Daoy (cell line): ENCODE measurements around the gene CPB1. TPM values are rescaled to one million over a fixed set of nuclear protein-coding genes. Genes with fewer than 3 reads are reported as not detected.
A peak's percentile ranks its signal among the peaks of the same experiment; 100 is the strongest.

Experiments
- DNase-seq: peaks from one replicate; pipeline ENCODE4 v3.0.0-alpha.2; 2015; ENCODE audit warnings: low read depth
- total RNA-seq: library from RNA; depleted of rRNA; stranded (reverse); fragments of >200 nt; shearing (Covaris generic); gene quantifications from 2 replicates; pipeline ENCODE4 v1.2.3, GENCODE V29; 2014

The CPB1 gene
- total RNA-seq, 1 experiment from 2014 or later = not detected

- DNase-seq = no peak
Measured at GRCh38 chr3:148829926-148830325, 2.3 kb downstream of the CPB1 start.

DNA sequence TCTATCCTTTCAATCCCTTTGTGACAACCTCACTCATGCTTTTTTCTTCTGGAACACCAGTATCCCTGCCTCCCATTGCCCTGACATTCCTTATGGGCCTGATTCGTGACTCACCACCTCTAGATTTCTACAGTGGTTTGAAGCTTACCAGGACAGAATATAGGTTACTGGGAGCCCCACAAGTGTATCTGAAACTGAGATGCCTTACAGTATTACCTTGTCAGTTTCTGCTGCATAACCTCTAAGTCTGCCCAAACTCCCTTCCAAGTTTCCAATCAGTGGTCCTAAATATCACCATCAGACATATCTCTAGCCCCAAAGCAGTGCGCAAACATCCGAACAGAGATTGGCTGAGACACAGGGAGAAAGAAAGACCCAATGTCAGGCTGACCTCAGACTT, 5.6 kb downstream of the CPB1 start:
- DNase-seq = no peak

GRCh38 chr3:148839805-148840204, 12.2 kb downstream of the CPB1 start:
- no peak for DNase-seq

GRCh38 chr3:148840451-148840850, 12.8 kb downstream of the CPB1 start:
- no peak for DNase-seq

DNA sequence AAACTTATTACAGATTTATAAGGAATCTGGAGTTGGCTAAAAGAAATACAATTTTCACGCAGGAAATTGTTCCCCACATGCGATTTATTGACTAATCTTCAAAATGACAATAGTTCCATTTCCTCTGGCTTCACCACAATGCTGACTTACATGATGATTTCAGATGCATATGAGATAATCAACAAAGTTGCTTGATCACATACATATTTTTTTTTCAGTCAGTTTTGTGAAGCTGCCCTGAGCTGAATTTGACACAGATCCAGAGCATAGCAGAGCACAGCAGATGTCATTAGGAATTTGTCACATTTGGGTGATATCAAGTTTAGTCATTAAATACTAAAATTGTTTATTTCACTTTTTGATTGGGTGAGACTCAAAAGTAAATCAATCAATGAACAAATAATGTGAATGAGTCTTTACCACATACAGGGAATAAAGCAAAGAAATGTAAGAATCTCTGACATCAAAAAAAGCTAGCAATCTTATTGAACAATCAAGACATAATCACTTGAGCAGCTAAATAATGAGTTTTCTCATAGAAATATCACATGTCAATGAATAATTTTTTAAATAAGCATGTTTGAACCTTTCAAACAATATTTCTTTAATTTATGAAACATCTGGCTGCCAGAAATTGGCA, 18.3 kb downstream of the CPB1 start:
- DNase-seq = no peak

- no peak for DNase-seq
Measured at GRCh38 chr3:148847351-148847750, 19.7 kb downstream of the CPB1 start.

GRCh38 chr3:148848410-148848809, 20.8 kb downstream of the CPB1 start:
- DNase-seq = no peak

DNA sequence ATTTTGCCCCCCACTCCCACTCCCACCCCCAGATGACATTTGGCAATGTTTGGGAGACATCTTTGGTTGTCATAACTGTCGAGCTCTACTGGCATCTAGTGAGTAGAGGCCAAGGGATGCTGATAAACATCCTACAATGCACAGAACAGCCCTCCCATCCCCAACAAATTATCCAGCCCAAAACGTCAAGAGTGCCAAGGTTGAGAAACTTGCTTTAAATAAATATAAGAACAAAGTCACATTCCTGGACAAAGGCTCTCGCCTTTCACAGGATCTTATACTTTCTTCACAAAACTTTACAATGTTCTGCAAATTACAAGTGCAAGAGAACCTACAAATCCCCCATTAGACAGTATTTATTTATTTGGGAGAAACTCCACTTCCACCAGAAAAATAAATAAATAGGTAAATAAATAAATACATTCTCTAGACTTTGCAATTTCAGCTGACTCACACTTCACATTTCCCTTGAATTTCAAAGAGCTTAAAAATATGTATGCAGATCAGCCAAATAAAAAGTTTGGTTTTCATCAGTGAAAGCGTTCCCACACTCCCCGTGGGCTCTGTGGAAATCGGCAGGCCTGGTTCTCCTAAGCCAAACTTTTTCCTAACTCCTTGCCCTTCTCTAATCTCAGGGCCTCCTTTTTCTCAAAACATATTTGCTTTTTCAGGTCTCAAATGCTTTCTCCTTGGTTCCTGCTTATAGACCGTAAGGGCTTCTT, 24.8 kb downstream of the CPB1 start:
- no peak for DNase-seq

GRCh38 chr3:148853076-148853475, 25.5 kb downstream of the CPB1 start:
- DNase-seq = no peak

DNA sequence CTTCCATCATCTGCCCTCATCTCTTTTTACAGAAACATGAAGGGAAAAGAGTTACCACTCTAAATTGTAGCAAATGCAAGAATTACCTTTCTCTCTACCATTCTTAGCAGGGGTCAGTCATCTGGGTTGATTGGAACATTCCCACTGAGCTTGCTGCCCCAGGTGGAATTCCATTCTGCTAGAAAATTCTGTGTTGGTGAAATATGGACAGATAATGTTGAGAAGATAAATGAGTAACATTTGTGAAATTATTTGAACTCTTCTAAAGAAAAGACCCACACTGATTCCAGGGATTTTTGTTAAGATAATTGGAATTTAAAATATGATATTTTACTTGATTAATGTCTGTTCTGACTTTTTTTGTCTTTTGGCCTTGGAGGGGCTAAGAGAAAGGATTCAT, 26.4 kb downstream of the CPB1 start:
- no peak for DNase-seq

- no peak for DNase-seq
Measured at GRCh38 chr3:148856384-148856783, 28.8 kb downstream of the CPB1 start.

DNA sequence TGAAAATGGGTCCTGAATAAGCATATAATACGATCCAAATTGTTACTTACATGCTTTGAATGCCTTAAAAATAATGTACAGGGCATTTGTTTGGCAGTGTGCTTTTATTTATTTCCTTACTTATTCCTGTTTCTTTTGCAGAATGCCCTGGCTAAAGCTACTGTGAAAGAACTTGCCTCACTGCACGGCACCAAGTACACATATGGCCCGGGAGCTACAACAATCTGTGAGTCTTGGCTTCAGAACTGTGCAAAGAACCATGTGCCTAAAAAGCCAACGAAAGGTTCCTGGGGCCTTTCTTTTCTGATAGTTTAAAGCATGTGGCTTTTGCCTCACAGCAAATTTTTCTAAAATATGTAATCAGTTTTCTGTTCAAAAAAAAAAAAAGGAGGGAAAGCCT, 29.7 kb downstream of the CPB1 start:
- no peak for DNase-seq

- peak; percentile 50 for DNase-seq
Measured at GRCh38 chr3:148861277-148861869, 33.8 kb downstream of the CPB1 start.

DNA sequence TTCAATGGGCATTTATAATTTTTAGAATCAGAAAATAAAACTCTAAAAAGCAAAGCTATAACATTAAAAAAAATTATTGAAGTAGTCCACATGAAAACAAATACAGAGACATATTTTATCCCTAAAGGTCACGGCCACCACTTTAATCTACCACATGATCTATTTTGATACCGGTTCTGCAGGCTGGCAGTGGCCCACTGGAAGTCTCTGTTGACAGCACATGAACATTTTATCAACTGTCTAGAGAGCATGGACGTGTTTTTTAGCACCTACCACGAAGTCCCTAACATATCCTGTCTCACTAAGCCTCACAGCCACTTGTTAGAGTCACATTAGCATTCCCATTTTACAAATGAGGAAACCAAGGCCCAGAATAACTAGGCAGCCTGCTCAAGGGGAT, 35.7 kb downstream of the CPB1 start:
- DNase-seq = no peak

- DNase-seq = no peak
Measured at GRCh38 chr3:148863814-148864213, 36.2 kb downstream of the CPB1 start.

DNA sequence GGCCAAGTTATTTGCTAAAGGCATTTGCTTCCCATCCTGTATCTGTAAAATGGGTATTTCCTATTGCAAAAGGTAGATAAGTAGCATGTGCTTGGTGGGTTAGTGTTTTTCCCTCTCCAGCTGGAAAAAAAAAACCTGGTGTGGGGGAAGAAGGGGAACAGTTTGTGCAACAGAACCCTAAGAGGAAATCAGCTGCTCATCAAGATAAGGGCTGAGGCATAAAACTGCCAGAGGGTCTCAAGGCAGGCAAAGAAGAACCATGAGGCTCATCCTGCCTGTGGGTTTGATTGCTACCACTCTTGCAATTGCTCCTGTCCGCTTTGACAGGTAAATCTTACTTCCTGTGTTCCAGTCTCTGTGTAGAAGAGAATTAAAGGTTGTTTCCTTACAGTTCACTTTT, 37.4 kb downstream of the CPB1 start, which contains the start of gene CPA3:
CPA3 (plus strand) TSS at position 248 of the 400 bp plus-strand sequence; CDS start at position 260, 12 bp downstream.
- no peak for DNase-seq

DNA sequence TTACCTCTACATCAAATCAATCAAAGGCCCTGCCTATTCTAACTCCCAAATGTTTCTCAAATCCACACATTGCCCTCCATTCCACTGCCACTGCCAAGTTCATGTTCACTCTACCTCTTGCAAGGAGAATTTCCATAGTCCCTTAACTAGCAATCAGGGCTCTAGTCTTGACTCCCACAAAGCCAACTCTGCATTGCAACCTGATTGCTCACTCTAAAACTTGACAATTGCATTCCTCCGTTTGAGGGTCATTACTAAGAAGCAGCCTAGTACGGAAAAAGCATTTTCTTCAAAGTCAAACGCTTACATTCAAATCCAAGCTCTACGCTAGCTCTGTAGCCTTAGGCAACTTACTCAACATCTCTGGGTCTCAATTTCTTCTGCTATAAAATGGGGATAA, 38.6 kb downstream of the CPB1 start:
- DNase-seq = peak; percentile 61

- DNase-seq = peak; percentile 6
Measured at GRCh38 chr3:148873270-148873927, 45.8 kb downstream of the CPB1 start.

DNA sequence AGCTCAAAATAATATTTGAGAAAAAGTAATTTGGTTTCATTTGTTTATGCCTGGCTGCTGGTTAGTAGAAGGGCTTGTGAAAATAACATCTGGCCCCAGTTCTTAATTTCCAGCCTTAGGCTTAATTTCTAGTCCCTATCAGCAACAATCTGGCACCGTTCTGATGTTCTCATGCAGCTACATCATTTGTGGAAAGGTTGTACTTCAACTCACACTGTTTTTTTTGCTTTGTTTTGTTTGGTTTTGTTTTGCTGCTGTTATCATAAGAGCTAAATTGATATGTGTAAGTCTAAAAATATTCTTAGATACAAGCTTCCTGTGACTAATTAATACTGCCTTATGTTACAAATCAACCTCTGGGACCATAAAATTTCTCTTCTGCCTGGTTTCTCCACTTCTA, 46.4 kb downstream of the CPB1 start:
- DNase-seq = no peak

GRCh38 chr3:148878095-148878494, 50.5 kb downstream of the CPB1 start:
- DNase-seq = no peak

DNA sequence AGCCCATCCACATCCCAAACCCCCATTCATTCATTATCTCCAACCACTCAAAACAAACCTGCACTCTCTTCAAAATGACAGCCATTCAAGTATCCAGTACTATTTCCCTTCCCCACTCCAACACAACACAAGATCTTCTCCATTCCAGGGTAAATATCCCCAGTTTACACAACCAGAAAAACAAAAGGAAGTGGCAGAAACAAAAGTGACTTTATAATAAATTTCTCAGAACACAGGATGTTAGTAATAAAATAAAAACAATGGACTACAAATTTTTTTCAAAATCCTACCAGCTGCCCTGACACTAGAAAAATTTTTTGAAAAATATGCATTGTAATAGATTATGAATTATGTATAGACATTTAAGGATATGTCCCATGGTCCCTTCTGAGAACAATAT, 51.6 kb downstream of the CPB1 start:
- no peak for DNase-seq

GRCh38 chr3:148880681-148881080, 53.1 kb downstream of the CPB1 start:
- peak; percentile 34 for DNase-seq

DNA sequence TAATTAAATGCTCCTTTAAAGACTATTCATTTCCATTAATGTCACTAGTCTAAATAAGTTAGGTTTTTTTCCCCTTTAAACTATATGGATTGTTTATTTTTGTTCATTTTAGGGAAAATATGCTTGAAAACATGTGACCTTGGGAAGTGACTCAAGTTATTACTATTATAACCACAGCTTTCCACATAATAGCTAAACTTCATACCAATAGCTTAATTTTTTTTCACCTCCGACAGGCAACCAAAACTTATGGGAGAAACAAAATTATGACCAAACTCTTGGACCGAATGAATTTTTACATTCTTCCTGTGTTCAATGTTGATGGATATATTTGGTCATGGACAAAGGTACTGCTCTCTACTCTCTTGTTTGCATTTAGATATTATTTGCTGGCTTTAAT, 53.7 kb downstream of the CPB1 start:
- no peak for DNase-seq
